Activated T-helper 9 cell treated with anti-CD3 and anti-CD28 coated beads, Interleukin-2, amount 50 U/mL, for 16 hours (primary cell): ENCODE results near the gene NF1.
"Not testable (repeated sequence)": the region's sequence is repeated elsewhere in the genome, so short reads cannot be mapped to it uniquely, and the experiment has no call there.

Experiments
- DNase-seq: peaks from one replicate; pipeline ENCODE4 v3.0.0-alpha.2; 2020; ENCODE audit warnings: low read depth

Gene NF1, protein sequence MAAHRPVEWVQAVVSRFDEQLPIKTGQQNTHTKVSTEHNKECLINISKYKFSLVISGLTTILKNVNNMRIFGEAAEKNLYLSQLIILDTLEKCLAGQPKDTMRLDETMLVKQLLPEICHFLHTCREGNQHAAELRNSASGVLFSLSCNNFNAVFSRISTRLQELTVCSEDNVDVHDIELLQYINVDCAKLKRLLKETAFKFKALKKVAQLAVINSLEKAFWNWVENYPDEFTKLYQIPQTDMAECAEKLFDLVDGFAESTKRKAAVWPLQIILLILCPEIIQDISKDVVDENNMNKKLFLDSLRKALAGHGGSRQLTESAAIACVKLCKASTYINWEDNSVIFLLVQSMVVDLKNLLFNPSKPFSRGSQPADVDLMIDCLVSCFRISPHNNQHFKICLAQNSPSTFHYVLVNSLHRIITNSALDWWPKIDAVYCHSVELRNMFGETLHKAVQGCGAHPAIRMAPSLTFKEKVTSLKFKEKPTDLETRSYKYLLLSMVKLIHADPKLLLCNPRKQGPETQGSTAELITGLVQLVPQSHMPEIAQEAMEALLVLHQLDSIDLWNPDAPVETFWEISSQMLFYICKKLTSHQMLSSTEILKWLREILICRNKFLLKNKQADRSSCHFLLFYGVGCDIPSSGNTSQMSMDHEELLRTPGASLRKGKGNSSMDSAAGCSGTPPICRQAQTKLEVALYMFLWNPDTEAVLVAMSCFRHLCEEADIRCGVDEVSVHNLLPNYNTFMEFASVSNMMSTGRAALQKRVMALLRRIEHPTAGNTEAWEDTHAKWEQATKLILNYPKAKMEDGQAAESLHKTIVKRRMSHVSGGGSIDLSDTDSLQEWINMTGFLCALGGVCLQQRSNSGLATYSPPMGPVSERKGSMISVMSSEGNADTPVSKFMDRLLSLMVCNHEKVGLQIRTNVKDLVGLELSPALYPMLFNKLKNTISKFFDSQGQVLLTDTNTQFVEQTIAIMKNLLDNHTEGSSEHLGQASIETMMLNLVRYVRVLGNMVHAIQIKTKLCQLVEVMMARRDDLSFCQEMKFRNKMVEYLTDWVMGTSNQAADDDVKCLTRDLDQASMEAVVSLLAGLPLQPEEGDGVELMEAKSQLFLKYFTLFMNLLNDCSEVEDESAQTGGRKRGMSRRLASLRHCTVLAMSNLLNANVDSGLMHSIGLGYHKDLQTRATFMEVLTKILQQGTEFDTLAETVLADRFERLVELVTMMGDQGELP (N-terminal part only)

DNA sequence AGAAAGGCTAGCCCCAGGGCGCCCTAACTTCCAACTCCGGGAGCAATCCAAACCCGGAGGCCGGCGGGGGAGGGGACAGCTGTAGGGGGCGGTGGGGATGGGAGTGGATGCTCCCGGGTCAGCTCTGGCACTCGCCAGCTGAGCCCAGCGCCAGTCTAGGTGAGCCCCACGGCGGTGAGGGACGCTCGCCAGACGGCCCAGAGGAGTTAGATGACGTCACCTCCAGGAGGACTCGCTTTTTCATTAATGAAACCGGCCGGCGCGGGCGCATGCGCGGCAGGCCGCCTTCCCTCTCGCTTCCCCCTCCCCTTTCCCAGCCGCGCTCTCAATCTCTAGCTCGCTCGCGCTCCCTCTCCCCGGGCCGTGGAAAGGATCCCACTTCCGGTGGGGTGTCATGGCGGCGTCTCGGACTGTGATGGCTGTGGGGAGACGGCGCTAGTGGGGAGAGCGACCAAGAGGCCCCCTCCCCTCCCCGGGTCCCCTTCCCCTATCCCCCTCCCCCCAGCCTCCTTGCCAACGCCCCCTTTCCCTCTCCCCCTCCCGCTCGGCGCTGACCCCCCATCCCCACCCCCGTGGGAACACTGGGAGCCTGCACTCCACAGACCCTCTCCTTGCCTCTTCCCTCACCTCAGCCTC is at the start of gene NF1:
Gene NF1 (plus strand): TSS at position 378 of the 636 bp plus-strand sequence. CDS start 333 bp downstream, outside the sequence.
- DNase-seq = peak; percentile 81

DNA sequence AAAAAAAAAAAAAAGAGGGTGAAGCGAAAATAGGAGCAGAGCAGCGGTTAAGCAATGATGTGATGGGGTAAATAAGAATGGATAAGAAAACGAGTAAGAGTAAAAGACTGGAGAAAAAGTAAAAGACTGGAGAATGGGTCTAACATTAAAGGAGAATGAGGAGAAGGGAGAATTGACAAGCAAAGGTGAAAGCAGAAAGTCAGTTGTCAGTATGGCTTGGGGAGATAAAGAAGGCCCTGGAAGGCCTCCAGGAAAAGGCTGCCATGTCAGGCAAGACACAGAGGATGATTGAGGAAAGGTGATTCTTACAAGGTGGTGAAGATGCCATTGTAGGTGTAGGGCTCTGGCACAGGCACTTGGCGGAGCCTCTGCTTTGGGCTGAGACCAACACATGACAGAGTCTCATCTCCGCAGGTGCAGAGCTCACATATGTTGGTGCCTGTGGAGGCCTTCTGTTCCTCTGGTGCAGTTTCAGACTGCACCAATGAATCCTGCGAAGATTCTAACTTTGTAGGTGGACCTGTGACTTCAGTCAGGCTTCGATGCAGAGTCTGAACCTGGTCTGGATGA is 47.8 kb upstream of the NF1 start:
- not testable (repeated sequence) for DNase-seq

DNA sequence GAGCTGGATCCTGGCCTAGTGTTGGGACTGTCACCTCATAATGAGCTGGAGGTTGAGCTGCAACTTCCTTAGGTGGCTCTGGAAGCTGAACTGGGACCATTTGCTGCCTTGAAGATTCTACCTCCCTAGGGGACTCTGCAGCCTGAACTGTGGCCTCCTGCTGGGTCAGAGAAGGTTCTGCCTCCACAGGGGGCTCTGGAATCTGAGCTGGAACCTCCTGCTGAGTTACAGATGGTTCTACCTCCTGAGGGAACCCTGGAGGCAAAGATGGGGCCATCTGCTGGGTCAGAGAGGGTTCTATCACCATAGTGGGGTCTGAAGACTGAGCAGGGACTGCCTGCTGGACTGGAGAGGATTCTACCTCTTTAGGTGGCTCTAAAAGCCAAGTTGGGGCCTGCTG is 46.6 kb upstream of the NF1 start:
- DNase-seq = no peak

DNA sequence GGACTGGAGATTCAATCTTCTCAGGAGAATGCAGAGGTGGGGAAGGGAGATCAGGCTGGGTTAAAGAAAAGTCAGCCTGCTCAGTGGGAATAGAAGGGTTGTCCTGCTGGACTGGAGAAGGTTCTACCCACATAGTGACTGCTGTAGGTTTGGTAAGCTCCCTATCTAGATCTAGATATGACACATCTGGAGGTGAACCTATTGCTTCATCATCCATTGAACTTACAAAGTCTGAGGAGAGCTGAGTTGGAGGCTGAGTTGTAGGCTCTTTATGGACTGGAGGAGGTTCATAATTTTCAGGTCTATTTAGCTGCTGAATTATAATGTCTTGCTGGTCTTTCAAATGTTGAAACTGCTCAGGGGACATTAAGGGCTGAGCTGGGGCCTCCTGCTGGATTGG is 46.0 kb upstream of the NF1 start:
- DNase-seq = no peak

DNA sequence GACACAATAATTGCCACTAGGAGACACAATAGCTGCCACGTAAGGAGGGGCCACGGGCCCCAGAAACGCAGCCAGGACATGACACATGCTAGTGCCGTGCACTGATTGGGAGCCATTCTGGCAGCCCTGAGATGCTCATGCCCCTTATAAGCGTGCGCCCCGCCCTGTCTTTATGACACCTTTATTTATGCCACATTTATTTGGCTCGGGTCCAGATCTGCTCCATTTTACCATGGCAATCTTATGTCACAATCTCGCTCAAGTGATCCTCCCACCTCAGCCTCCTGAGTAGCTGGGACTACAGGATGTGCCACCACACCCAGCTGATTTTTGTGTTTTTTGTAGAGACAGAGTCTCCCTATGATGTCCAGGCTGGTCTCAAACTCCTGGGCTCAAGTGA is 43.8 kb upstream of the NF1 start:
- no peak for DNase-seq

DNA sequence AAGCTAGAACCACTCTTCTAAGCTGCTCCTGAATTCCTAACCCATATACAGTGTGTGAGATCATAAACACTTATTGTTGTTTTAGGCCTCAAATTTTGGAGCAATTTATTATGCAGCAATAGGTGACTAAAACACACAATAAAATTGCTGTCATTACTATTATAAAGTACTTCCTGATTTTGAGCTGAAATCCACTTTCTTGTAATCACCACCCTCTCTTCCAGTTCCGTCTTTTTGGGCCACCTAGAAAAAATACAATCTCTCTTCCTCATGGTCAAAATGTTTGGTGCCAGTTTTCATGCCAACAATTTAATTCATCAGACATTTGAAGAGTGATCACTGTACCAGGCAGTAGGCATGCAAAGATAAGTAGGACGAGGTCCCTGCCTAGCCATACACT is 43.3 kb upstream of the NF1 start:
- no peak for DNase-seq

DNA sequence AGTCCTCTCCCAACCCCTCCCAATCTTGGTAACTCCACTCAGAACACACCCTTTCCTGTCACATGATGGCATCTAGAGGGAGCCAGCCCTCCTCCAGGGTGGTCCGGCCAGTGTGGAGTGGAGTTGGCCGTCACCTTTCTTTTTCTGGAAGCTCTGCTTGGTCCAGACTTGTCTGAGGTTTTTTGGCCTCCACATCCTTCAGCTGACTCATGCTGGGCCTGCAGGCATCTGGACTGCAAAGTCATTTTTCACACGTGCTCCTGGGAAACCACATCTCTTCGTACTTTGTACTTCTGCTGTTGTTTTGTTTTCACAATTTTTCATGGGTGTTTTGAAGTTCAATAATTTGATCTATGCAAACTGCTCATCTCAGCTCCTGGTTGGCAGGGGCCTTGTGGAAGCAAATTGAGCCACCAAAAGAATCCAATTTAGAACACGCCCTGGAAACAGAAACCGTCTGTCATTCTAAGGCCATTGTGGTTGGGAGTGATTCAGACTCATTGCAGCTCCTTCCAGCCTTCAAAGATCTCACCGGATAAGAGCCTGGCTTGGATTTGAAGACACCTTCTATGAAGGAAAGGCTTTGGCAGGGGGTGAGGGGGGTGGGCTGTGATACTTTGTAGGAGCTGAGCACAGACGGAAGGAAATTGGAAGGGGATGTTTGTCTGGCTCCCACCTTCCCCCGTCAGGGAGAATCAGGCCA is 42.4 kb upstream of the NF1 start:
- no peak for DNase-seq

DNA sequence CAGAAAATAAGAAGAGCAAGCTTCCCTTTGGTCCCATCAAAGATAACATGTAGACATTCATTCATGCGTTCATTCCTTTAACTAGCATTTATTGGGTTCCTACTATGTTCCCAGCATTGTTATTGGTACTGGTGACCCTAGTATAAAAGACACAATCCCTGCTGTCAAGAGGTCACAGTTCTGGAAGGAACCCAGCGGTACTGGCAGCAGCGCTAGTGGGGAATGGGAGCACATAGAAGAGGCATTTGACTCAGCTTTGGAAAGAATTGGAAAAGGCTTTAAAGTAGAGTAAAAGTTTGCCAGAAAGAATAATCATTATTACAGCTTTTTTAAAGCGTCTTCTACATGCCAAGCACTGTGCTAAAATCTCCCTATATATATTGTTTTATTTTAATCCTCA is 41.7 kb upstream of the NF1 start:
- DNase-seq = no peak

DNA sequence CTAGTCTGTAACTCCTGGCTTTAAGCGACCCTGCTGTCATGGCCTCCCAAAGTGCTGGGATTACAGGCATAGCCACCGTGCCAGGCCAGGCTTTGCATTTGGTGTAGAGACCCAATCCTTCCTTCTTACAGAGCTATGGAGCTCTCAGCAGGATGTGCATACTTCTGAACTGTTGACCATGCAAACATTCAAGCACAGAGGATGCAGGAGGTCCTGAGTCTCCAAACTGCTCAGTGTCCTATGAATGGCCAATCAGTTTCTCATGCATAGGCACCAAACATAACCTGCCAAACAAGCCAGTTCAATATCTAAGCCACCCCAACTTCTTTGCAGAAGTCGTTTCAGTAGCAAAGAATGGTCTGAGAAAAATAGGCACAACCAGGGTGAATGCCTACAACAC is 40.0 kb upstream of the NF1 start:
- no peak for DNase-seq

DNA sequence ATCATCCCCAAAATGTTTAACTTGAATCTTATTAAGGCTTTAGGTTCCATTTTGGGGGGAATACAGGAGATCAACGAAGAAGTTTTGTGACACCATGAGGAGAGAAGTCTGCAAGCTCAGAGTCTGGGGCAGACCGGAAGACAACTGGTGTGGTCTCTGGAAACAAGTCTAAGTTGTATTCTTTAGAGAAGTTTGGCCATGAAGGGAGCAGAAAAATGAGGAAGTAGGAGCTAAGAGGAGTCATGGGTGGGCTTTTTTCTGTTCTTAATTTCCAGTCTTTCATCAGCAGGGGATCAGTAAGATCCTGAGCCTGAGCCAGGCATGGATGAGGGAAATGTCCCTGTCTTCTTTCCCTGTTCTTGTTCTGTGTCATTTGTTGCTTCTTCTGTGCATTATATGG is 35.8 kb upstream of the NF1 start:
- no peak for DNase-seq

DNA sequence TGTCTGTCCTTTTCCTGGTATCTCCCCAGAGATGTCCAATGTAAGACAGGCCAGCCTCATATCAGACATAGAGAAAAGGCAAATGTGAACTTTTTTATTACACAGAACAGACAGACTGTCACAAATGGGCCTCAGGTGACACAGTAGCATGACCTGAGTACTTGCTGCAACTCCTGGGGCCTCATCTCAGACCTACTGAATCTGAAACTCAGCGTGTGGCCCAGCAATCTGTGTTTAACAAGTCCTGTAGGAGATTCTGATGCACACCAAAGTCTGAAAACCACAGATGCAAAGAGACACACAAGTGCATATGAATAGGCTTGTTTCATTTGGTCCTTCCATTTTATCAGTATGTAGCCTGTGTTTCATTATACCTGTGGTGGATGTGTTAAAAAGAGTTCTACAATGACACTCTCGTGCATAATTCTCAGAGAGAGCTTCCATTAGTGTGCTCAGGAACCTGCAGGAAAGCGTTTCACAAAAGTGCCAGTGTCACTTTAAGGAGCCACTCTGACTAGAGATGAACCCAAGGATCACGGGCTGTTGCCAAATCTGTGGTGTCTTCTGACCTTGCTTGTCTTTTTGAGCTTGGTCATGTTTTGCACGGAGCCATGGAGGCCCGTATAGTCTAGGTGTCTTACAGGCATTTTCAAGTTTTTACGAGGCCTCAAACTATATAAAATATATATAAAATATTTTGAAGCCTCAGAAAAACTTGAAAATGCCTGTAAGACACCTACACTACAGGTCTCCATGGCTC is 33.8 kb upstream of the NF1 start:
- DNase-seq = no peak

DNA sequence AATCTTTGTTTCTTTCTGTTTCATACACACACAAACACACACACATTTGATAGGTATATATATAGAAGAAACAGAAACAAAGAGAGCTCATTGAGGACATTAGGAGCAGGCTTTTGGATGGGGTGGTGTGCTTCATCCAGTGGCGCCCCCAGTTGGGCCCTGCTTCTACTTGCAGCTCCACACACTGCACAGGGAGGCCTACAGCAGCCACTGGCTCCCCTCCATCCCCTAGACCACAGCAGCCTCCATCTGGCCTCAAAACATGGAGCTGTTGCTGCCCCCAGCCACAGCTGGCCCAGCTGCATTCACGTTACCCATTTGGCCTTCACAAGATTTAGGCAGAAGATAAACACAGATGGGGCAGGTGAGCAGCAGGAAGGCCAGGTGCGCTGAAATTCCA is 33.1 kb upstream of the NF1 start:
- no peak for DNase-seq

DNA sequence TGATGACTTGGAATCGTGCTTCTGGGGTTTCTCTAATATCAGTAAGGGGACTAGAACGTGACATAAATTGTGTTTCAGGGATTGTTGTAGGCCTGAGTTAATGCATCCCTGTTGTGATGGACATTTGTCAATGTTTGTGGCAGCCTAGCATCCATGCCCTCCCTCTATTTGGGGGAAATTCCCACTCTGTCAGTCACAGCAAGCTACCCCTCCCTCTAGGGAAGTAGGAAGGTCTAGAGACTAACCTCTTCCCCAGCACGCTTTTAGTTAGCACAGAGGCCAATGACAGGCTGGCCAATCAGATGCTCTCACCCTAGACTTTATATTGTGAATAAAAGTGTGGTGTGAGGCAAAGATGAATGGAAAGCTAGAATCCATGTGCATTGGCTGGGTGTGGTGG is 32.4 kb upstream of the NF1 start:
- DNase-seq = no peak

DNA sequence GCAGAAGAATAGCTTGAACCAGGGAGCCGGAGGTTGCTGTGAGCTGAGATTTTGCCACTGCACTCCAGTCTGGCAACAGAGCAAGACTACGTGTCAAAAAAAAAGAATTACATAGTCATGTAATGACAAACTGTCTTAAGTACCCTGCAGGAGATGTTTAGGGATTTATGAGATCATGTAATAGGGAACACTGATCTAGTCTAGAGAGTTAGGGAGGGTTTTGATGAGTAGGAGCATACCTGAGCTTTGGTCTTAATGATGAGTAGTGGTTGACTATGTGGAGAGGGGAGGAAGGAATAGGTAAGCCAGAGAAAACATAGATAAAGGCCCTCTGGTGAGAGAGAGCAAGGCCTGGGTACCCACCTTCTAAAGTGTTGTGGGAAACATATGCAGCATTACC is 30.1 kb upstream of the NF1 start:
- DNase-seq = no peak

DNA sequence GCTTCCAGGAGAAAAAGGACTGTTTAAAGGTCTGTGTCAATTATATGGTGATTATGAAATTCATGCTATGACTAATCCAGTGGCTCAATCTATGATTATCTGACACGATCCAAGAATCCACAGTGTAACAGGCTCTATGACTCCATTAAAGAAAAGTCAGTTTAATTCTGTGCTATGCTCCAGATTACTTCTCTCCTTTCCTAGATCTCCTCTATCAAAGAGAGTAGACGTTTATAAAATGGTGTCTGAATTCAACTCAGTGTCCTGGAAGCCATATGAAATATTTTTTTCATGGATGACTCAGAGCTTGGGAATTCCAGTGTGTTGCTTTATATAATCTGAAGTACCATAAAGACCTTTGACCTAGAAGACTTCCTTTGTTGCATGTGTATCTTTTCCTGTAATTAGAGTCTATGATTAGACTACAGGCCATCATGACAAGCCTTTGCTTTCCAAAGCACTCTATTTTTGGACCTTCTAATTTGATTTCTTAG is 27.0 kb upstream of the NF1 start:
- DNase-seq = no peak

DNA sequence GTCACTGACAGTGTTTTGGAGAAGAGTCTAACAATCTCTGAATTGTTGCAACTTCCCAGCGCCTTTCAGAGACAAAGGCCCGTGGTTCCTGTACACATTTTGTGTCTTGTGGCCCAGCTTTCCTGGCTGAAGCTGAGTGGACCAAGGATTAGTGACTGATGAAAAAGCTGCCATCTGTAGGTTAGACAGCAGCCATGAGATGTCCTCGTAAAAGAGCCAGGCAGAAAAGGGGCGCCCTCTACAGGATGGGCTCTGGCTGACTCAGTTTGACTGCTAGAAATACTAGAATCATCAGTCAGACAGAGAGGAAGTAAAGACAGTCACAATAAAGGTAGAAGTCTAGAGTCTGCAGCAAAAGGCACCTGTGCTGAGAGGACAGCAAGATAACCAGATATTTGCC is 26.5 kb upstream of the NF1 start:
- DNase-seq = peak; percentile 2

DNA sequence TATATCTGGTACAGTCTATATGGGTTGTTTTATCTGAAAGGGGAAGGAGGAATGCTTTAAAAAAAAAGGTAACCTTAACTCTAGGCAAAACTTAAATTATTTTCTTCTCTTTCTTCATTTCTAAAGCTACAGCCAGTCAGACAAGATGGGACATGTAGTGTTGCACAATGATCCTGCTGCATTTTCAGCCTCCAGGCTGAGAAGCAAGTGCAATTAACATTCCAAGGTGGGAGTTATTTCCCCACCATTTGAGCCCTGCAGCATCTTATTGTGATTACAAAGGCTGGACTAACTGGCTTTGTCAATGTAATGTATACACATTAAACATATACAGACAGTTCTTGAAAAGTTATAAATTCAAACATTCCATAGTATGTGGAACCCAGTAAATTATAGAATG is 22.6 kb upstream of the NF1 start:
- no peak for DNase-seq

DNA sequence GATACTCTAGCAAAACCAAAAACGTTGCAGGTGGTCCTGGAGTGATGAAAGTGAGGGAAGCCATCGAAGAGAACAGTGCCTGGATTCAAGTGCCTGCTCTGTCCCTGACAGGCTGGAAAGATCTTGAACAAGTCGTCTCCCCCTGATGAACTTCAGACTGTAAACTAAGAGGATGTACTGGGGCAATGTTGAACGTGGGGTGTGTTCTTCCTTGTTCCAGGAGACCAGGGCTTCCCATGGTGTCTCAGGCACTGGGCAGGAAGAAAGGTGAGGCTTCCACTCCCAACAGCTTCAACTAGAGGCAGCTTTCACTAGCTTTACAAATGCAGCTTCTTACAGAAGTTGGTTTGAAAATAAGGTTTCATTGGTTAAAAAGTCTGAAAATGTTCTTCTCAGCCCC is 21.4 kb upstream of the NF1 start:
- DNase-seq = no peak

DNA sequence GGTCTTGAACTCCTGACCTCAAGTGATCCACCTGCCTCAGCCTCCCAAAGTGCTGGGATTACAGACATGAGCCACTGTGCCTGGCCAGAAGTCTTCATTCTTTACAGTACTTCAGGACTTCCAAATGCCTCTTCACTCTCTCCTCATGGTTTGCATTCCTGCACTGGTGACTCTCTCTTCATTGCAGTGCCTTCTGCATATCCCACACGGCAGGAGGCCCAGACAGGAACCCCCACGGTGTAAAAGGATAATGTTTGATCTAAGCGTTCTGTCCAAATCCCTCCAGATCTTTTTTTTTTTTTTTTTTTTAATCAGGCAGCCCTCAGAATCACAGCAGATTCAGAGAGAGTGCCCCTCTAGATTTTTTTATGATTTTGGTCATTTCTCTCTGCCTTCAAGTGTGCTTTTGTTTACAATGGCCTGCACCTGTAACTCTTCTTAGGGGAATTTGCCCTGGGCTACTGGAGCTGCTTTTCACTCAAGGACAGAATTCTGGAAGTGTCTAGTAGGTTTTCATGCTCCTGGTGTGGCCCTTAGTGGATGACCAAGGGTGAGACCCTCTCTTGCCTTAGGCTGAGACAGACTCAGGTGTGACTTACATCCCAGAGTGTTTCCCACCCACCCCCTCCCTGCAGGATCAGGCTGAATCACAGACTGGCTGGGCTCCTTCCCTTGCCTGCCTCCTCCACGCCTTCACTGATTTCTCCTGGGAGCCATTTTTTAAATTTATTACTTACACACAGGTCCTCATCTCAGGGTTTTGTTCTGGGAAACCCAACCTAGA is 19.8 kb upstream of the NF1 start:
- no peak for DNase-seq
